ENCODE results near the gene TMEM79.

DNA sequence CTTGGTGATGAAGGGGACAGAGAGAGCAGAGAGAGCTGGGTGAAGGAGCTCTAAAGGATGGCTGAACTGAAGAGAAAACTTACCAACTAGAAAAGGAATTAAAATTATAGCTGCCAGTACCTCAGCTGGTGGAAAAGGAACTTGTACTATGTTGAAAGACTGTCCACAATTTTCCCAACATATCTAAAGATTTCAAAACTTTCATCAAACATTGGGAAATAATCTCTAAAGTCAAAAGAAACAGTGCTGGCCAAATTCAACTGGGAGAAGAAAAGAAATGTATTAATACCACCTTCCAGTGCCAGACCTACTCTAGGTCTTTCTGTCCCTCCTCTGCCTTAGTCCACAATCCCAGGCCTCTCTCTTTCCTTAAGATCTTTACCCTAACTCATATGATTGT, 7.6 kb upstream of the TMEM79 start:
- no peak for TF ChIP-seq POLR2AphosphoS5 (IDR thresholded peaks at IDR 0.05; ENCODE audit: low read depth)
- no peak for TF ChIP-seq EZH2 (IDR thresholded peaks at IDR 0.05; ENCODE audit: low read depth, unreplicated experiment)
- TF ChIP-seq, protein P1, sequence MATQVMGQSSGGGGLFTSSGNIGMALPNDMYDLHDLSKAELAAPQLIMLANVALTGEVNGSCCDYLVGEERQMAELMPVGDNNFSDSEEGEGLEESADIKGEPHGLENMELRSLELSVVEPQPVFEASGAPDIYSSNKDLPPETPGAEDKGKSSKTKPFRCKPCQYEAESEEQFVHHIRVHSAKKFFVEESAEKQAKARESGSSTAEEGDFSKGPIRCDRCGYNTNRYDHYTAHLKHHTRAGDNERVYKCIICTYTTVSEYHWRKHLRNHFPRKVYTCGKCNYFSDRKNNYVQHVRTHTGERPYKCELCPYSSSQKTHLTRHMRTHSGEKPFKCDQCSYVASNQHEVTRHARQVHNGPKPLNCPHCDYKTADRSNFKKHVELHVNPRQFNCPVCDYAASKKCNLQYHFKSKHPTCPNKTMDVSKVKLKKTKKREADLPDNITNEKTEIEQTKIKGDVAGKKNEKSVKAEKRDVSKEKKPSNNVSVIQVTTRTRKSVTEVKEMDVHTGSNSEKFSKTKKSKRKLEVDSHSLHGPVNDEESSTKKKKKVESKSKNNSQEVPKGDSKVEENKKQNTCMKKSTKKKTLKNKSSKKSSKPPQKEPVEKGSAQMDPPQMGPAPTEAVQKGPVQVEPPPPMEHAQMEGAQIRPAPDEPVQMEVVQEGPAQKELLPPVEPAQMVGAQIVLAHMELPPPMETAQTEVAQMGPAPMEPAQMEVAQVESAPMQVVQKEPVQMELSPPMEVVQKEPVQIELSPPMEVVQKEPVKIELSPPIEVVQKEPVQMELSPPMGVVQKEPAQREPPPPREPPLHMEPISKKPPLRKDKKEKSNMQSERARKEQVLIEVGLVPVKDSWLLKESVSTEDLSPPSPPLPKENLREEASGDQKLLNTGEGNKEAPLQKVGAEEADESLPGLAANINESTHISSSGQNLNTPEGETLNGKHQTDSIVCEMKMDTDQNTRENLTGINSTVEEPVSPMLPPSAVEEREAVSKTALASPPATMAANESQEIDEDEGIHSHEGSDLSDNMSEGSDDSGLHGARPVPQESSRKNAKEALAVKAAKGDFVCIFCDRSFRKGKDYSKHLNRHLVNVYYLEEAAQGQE (IDR thresholded peaks at IDR 0.05; ENCODE audit: unreplicated experiment), result no peak

Measured in GM23338 (cell line).